PFSK-1 (cell line): ENCODE results near the gene GLB1L.

ENCODE experiments used
- POLR2AphosphoS5 ChIP-seq: IDR thresholded peaks from 2 replicates; pipeline ENCODE4 v1.6.1; 2012; ENCODE audit warnings: low read depth, mild to moderate bottlenecking, control low read depth, low read length, moderate library complexity
- SIN3A ChIP-seq: IDR thresholded peaks from 2 replicates; pipeline ENCODE4 v1.6.1; 2012; ENCODE audit warnings: mild to moderate bottlenecking, low read length, moderate library complexity, borderline replicate concordance; ENCODE audit not compliant: insufficient read depth
- TAF1 ChIP-seq: IDR thresholded peaks from 2 replicates; pipeline ENCODE4 v1.6.1; 2012; ENCODE audit warnings: low read length, control low read depth, borderline replicate concordance; ENCODE audit not compliant: insufficient read depth
- TF ChIP-seq, protein P1 (sequence below), 2 experiments: IDR thresholded peaks; 2 replicates each; pipeline versions ENCODE4 v1.6.1 to v1.8.0; 2011 to 2012; ENCODE audit warnings: low read depth in 2 of 2, low read length in 2 of 2, control low read depth in 1 of 2, inconsistent platforms in 1 of 2, mild to moderate bottlenecking in 1 of 2, moderate library complexity in 1 of 2; ENCODE audit not compliant: insufficient read depth in 1 of 2

DNA sequence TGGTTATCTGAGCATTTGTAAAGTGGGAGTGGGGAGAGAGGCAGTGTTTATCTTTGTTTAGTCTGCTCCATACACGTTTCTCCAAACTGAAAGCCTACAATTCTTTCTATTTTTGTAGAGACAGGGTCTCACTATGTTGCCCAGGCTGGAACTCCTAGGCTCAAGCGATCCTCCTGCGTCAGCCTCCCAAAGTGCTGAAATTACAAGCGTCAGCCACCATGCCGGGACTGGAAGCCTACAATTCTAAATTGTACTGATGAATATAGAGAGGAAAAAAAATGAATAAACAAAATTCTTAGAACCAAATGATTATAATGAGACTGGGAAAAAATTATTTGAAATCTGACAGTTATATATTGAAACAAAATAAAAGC is 40.1 kb downstream of the GLB1L start:
- TF ChIP-seq POLR2AphosphoS5 (no peak), TAF1 (no peak), SIN3A (no peak)
- TF ChIP-seq, protein P1, sequence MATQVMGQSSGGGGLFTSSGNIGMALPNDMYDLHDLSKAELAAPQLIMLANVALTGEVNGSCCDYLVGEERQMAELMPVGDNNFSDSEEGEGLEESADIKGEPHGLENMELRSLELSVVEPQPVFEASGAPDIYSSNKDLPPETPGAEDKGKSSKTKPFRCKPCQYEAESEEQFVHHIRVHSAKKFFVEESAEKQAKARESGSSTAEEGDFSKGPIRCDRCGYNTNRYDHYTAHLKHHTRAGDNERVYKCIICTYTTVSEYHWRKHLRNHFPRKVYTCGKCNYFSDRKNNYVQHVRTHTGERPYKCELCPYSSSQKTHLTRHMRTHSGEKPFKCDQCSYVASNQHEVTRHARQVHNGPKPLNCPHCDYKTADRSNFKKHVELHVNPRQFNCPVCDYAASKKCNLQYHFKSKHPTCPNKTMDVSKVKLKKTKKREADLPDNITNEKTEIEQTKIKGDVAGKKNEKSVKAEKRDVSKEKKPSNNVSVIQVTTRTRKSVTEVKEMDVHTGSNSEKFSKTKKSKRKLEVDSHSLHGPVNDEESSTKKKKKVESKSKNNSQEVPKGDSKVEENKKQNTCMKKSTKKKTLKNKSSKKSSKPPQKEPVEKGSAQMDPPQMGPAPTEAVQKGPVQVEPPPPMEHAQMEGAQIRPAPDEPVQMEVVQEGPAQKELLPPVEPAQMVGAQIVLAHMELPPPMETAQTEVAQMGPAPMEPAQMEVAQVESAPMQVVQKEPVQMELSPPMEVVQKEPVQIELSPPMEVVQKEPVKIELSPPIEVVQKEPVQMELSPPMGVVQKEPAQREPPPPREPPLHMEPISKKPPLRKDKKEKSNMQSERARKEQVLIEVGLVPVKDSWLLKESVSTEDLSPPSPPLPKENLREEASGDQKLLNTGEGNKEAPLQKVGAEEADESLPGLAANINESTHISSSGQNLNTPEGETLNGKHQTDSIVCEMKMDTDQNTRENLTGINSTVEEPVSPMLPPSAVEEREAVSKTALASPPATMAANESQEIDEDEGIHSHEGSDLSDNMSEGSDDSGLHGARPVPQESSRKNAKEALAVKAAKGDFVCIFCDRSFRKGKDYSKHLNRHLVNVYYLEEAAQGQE (IDR thresholded peaks at IDR 0.05; ENCODE audit: insufficient read depth in 1 of 2, low read depth in 2 of 2, low read length in 2 of 2), result no peak
